NB4 (cell line): ENCODE measurements around the gene TBC1D1.

Experiments used
- MYC ChIP-seq: IDR thresholded peaks from 2 replicates; pipeline ENCODE4 v1.6.1; 2011; ENCODE audit warnings: low read depth, low read length
- POLR2A ChIP-seq: IDR thresholded peaks from 2 replicates; pipeline ENCODE4 v1.6.1; 2011; ENCODE audit warnings: mild to moderate bottlenecking; ENCODE audit not compliant: insufficient read length; ENCODE audit errors: extremely low read depth
- TF ChIP-seq, protein P1 (sequence below): IDR thresholded peaks from one replicate; pipeline ENCODE4 v1.5.1; 2012; ENCODE audit warnings: low read depth, low read length
- TF ChIP-seq, protein P2 (sequence below): IDR thresholded peaks from 2 replicates; pipeline ENCODE4 v1.6.1; 2011; ENCODE audit warnings: low read depth, low read length

DNA sequence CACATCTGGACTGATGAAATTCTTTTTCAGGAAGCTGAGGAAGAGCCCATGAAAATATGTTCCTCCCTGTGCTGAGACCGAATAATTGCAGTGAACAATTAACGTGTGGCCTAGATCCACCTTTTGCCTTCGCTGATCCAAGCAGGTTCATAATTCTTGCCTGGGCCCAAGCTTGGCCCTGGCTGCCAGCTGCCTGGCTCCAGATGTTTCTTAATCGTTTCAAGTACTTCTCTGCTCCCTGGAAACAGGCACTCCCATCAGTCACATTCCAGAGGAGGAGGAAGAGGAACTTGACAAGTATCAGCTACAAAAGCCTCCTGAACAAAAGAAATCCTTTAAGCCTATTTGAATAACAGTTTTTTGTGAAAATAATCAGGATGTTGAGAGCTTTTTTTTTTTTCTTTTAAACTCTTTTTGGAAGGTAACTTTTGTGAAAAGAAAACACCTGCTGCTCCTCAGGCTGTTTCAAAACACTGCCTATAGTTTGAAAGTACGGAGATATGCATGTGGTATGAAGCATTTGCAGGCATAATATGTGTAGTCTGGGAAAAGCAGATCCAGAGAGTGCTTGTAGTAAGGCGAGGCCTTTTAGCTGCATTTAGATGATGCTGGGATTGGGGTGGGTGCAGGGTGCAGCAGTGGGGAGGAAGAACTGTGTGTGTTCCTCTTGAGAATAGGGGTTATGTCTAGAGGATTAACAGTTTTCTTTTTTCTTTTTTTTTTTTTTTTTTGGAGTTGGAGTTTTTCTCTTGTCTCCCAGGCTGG, 223.7 kb downstream of the TBC1D1 start:
- TF ChIP-seq POLR2A (no peak), MYC (no peak)
- TF ChIP-seq, protein P1, sequence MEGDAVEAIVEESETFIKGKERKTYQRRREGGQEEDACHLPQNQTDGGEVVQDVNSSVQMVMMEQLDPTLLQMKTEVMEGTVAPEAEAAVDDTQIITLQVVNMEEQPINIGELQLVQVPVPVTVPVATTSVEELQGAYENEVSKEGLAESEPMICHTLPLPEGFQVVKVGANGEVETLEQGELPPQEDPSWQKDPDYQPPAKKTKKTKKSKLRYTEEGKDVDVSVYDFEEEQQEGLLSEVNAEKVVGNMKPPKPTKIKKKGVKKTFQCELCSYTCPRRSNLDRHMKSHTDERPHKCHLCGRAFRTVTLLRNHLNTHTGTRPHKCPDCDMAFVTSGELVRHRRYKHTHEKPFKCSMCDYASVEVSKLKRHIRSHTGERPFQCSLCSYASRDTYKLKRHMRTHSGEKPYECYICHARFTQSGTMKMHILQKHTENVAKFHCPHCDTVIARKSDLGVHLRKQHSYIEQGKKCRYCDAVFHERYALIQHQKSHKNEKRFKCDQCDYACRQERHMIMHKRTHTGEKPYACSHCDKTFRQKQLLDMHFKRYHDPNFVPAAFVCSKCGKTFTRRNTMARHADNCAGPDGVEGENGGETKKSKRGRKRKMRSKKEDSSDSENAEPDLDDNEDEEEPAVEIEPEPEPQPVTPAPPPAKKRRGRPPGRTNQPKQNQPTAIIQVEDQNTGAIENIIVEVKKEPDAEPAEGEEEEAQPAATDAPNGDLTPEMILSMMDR, result no peak
- TF ChIP-seq, protein P2, sequence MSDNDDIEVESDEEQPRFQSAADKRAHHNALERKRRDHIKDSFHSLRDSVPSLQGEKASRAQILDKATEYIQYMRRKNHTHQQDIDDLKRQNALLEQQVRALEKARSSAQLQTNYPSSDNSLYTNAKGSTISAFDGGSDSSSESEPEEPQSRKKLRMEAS, result no peak
